Raji (cell line): ENCODE results near the gene PCARE.

Experiments used
- POLR2A ChIP-seq: IDR thresholded peaks from 2 replicates; pipeline ENCODE4 v1.6.1; 2011; ENCODE audit warnings: low read depth, low read length, control low read depth; ENCODE audit not compliant: insufficient read depth

PCARE gene

DNA sequence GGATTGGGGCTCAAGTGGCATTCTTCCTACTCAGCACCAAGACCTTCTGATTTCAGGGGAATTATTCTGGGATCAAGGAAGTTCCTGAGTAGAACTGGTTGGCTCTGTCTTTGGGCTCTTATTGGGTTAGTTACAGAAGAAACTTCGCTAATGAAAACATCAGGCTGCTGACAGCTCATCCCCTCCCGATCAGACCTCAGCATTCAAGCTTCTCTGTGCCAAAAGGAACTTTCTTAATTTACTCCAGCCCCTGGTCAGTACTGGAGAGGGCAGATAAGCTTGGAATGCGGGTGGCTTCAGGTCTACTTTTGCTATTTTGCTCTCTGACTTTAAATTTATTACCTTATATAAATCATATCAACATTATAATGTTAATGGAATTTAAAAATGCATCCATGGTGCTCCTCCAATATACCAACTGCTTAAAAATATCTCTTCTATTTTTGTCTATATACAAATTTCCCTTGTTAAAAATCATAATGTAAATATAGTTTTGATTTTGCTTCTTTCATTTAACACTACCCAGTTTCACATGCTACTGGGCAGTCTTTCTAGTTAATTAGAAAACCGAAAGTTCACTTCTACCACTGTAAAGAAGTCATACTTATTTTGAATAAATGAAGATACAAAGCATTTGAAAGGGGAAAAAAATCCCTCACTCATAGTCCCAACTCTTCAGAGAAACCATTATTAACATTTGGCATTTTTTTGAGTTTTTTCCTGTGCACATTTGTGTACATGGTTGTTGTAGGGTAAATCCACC is 34.4 kb downstream of the PCARE start:
- no peak for TF ChIP-seq POLR2A

GRCh38 chr2:29035016-29035745 is 39.1 kb downstream of the PCARE start:
- no peak for TF ChIP-seq POLR2A

DNA sequence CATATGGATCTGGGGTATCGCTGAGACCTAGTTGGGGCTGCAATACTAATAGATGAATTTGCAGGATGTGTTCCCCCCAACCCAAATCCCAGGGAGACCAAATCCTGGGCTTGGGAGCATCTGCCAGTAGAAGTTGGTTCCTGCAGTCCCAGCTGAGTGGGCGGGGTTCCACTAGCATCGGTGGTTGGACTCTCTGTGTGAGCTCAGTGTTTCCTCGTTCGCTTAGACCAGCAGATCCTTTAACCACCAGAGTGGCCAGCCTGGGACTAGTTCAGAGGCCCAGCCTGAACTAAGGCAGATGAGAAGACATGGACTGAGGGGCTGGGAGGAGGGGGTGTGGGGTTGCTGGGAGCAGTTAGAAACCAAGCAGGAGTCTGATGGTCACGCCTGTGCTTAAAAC is 40.7 kb downstream of the PCARE start:
- no peak for TF ChIP-seq POLR2A

DNA sequence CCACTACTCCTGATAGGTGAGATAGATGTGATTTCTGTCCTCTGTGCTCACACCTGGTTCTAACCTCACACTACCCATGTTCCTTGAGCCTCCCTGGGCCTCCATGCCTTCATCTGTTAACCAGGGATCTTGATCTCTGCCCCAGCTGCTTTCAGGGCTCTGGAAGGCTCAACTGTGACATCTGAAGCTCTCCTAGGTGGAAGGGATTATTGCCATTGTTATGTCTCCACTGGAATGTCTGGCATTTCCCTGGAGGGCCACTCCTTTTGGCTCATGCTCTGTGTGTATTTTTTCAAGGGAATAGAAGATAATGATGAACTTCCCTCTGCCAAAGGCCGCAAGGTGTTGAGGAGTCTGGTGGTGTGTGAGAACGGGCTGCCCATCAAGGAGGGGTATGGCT is 41.2 kb downstream of the PCARE start:
- TF ChIP-seq POLR2A: no peak

GRCh38 chr2:29032189-29032588 is 42.1 kb downstream of the PCARE start:
- TF ChIP-seq POLR2A: no peak

DNA sequence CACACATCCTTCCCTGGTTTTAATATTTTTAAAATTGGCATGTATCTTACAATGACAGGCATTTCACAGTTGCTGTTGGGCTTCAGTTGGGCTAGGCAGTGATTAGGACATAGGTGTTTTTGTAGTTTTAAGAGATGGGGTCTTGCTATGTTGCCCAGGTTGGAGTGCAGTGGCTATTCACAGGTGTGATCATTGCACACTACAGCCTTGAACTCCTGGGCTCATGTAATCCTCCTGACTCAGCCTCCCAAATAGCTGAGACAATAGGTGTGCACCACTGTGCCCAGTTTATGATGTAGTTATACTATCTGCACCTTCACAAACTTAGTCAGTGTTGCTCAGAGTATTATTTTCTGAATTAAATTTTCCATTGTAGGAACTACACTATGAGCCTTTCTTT is 43.3 kb downstream of the PCARE start:
- no peak for TF ChIP-seq POLR2A

- no peak for TF ChIP-seq POLR2A
These were observed 48.6 kb downstream of the PCARE start for GRCh38 chr2:29025711-29026110.

- TF ChIP-seq POLR2A: no peak
These were observed 49.4 kb downstream of the PCARE start for GRCh38 chr2:29024882-29025430.

DNA sequence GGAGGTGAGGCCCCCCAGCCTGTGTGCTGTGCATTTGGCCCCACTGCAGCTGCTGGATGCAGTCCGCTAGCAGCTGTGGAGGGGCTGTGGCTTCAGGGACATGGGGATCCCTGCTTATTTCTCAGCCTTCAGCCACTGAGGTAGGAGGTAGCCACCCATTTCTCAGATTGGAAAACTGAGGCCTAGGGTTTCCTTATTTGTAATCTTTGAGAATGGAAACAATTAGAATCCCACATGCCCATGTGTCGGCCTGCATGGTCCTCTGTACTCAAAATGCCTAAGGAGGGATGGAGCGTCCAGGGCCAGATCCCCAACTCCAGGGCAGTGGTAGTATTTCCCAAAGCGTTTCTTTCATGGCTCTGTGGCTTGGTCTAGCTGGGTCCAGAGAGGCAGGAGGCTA is 51.1 kb downstream of the PCARE start:
- no peak for TF ChIP-seq POLR2A

DNA sequence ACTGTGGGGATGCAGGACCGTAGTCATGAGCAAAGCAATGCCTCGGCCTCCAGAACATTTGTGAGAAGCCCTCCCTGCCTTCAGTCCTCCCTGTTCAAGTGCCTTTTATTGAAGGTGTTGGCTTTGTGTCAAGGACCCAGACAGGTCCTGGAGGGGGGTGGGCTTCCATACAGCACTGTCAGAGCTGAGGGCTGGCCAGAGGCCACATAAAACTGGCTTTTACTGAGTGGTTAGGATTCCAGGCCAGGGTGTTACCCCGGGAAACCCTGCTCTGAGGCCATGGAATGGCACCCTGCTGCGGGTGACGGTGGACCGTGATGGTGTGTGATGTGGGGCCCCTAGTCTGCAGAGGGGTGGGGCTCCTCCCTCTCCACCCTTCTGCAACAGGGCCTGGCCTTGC is 51.6 kb downstream of the PCARE start:
- TF ChIP-seq POLR2A: no peak

DNA sequence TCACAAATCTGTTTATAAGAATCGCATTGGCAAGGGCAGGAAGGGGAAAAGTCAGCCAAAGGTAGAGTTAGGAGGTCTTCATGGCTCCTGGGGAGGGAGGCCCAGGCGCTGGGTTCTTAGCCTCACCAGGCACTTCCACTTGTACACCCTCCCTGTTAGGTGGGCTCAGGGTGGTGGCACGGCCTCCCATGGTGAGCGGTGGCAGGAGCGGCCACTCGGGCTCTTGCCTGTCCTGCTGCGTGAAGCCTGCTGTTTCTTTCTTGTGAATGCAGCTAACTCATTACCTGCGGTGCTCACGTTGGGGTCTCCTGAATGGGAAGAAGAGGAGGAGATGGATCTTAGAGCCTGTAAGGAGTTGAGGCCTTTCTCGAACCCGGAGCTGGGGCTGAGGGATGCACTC is 52.4 kb downstream of the PCARE start:
- no peak for TF ChIP-seq POLR2A

DNA sequence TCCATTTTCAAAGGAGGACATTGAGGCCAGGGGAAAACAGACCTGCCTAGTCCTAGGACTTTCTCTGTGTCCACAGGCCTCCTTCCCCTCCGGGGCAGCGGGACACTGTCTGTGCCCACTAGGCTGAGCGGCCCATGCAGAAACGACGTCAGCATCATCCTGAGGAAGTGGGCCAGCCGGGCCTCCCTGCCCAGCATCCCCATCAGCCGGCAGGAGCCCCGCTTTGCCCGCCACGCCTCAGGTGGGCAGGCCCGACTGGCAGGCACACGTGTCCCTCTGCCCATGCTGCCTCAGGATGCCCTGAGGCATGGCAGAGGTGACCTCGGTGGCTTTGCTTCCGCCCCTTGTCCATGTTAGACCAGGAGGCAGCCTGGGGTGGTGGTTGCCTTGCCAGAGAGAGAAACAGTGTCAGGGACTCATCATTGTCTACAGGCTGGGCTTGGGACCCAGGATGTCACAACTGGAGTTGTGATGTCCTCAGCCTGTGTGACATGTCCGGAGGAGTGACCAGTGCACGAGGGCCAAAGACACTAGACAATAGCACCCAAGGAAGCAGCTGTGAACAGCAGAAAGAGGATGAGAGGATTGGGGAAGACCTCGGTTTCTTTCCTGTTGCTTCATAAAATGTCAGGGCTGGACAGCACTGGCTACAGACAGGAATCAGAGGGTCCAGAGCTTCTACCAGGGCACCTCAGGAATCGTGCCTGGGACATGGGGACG is 56.4 kb downstream of the PCARE start:
- no peak for TF ChIP-seq POLR2A

DNA sequence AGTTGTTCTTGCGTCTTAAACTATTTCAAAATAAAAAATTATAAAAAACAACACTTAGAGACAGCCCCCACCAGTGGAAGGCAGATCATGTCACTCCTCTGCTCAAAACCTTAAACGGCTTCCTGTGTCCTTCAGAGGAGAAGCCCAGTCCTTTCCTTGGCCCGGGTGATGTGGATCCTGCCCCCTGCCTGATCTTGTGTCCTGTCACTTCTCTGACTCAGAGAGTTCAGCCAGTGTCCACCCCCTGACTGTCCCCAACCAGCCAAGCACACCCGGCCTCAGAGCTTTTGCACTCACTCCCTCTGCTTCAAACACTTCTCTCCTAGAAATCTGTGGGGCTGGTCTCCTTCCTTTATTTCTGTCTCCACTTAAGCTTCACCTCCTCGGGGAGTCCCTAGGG is 57.8 kb downstream of the PCARE start:
- no peak for TF ChIP-seq POLR2A

DNA sequence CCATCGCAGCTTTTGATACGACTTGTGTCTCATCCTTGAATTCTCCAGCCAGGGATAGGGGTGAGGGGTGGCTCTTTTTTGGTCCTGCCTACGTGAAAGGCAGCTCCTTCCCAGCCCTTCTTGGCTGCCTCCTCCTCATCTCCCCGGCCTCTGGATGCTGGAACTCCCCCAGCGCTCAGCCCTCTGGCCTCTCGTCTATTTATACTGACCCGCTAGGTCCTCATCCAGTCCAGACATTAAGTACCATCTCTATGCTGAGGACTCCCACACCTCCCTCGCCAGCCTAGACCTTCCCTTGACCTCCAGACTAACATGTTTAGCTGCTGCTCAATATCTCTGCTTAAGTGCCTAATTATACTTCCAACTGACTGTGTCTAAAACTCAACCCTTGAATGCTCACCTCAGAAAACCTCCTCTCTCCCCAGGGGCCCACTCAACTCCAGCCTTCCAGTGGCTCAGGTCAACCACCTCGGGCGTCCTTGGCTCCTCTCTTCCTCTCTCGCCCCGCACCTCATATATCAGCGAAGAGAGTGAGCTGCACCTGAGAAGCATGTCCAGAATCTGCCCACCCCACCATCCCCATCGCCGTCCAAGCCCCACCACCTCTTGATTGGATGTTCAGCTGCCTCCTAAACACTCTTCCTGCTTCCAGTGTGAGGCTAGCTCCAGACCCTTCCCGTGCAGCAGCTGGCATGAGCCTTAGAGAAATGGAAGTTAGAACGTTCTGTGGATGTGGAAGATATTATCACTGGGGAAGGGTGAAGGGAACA is 58.4 kb downstream of the PCARE start:
- TF ChIP-seq POLR2A: no peak
